CD4-positive, alpha-beta T cell treated with Interleukin-2 at 100 ng/mL for 4 hours (primary cell): ENCODE data around the gene MEGF6.
"Not testable (repeated sequence)": the region's sequence is repeated elsewhere in the genome, so short reads cannot be mapped to it uniquely, and the experiment has no call there.

Source experiments
- DNase-seq: peaks from one replicate; pipeline ENCODE4 v3.0.0-alpha.2; 2020; ENCODE audit warnings: low spot score

MEGF6 gene

DNA sequence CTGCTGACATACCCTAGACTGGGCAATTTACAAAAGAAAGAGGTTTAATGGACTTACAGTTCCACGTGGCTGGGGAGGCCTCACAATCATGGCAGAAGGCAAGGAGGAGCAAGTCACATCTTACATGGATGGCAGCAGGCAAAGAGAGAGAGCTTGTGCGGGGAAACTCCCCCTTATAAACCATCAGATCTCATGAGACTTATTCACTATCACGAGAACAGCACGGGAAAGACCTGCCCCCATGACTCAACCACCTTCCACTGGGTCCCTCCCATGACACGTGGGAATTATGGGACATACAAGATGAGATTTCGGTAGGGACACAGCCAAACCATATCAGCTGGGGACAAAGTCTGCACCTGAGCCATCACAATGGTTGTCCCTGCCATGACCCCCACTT is 35.8 kb downstream of the MEGF6 start:
- not testable (repeated sequence) for DNase-seq

DNA sequence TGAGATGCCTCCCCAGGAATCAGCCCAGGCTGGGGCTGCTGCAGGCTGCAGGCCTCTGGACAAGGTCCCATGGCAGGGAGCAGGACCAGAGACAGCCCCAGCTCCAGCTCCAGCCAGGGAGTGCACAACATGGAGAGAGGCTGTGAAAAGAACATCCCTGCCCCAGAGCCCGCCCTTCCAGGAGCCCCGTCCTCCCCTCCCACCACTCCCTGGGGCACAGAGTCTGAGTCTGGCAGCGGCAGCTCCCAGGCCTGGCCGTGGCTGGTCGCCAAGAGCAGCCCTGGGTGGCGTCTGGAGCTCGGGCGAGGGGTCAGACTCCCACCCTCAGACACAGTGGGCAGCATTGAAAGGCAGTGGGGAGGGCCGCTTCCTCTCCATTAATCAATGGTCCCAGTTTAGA is 37.8 kb downstream of the MEGF6 start:
- DNase-seq = no peak

DNA sequence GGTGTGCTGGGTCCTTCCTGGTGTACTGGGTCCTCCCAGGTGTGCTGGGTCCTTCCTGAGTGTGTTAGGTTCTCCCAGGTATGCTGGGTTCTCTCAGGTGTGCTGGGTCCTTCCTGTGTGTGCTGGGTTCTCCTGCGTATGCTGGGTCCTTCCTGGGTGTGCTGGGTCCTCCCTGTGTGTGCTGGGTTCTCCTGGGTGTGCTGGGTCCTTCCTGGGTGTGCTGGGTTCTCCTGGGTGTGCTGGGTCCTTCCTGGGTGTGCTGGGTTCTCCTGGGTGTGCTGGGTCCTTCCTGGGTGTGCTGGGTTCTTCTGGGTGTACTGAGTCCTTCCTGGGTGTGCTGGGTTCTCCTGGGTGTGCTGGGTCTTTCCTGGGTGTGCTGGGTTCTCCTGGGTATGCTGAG is 38.7 kb downstream of the MEGF6 start:
- DNase-seq = not testable (repeated sequence)

DNA sequence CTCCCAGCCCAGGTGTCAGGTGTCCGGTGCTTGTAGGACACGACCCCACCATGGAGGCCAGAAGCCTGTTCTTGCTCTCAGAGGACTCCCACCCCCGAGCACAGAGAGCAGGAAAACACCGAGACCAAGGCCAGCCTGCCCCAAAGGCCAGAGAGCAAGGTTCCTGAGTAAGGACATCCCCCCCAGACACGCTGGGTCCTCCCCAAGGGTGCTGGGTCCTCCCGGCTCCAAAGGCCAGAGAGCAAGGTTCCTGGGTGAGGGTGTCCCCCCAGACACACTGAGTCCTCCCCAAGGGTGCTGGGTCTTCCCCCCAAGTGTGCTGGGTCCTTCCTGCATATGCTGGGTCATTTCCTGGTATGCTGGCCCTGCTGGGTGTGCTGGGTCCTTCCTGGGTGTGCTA is 40.0 kb downstream of the MEGF6 start:
- DNase-seq = no peak

DNA sequence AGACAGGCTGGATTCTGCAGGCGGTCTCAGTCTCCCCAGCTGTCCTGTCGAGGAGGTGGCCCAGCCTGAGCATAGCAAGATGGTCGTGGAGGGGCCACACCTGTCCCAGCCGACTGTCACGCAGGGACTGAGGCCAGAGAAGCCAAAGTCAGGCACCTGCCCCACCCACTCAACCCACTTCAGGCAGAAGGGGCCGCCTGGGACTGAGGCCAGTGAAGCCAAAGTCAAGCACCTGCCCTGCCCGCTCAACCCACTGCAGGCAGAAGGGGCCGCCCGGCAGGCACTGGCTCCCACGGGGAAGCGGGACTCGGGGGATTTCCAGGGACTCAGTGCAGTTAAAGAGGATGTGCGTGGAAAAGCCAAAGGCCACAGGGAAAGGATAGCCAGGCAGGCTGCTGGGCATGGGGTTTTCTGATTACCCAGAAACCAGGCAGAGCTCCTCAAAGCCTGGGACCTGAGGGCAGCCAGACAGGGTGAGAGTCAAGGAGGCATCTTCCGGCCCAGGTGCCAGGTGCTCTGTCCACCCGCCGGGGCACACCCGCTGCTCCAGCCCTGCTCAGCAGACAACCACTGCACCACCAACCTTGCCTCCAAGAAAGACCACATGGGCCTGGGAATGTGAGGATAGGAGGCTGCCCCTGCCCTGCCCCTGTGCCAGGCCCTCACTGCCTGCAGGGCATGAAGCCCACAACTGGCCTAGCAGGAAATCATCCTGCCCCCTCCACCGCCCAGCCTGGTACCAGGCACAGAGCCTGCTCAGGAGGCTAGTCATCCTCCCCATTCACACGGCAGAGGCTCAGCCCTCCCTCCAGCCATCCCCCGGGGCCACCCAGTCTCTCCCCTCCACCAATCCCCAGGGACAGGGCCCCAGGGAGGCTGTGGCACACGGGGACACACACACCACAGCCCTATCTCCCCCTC is 41.0 kb downstream of the MEGF6 start:
- DNase-seq = no peak

DNA sequence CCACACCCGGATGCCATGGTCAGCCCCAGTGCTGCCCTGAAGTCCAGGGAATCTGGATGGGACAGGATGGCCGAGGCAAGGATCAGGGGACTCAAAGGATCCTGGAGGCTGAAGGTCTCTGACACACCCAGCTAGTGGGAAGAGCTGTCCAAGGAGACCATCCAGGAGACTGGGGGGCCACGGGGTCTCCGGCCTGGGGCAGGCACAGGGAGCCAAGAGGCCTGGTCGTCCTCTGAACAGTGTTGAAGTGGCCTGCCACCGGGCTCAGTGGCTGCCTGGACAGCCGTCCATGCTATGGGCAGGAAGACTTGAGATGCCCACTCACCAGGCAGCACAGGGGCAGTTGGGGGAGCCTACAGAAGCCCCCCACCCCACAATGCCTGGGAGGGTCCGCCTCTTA is 41.9 kb downstream of the MEGF6 start:
- no peak for DNase-seq

DNA sequence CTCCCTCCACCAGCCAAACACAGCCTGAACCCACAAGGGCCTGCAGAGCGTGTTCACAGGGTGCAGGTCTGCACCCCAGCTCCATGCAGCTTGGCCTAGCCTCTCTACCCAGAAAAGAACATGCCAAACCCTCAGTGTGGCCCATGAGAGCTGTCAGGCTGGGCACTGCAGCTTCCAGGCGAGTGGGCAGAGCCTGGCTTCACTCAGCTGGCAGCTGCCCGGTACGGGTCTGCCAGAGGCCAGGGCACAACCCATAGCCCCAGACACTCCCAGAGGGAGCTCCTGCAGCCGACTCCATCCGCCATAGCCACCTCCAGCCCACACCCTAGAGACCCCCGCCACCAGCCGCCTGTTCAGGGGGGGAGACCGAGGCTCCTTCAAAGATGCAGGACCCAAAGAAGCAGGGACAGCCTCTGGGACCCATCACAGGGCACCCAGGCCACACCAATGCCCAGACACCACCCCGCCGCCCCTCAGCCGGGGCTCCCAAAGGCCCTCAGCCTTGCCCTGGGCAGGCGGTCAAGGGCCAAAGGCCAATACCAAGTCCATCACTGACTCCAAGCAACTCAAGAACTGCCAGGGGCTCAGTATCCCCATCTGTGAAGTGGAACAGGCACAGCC is 42.4 kb downstream of the MEGF6 start:
- DNase-seq = no peak

DNA sequence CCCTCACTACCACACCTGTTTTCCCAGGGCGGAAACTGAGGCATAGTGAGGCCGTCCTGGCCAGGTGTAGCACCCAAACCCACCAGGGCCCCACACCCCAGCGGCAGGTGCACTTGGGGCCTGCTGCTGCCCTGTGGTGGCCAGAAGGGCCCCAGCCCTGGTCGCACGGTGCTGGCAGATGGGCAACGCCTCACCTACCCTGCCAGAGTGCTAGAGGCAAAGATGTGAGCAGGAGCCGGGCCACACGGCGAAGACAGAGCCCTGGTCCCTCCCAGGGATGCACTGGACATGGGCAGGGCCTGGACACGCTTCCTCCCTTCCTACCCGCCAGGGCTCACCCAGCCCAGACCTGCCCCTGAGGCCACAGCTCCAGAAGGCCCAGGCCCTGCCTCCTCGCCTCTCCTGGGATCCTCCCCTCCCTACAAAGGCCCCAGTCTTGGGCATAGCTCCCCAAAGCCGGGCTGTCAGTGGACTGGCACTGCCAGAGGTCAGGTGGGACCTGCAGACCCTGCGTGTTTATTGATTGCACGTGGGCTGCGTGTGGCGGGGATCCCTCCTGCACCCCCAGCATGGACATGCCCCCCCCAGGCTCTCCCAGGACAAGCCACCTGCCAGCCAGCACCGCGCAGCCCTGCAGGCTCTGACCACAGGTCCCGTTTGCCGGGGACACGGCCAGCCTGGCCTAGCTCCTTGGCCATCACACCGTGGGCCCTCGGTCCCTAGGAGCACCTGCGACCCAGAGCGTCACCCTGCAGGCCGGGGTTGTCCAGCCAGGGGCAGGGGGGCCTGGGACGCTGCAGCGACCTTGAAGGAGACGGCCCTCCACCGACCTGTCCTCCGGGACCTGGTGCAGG is 44.1 kb downstream of the MEGF6 start:
- no peak for DNase-seq

DNA sequence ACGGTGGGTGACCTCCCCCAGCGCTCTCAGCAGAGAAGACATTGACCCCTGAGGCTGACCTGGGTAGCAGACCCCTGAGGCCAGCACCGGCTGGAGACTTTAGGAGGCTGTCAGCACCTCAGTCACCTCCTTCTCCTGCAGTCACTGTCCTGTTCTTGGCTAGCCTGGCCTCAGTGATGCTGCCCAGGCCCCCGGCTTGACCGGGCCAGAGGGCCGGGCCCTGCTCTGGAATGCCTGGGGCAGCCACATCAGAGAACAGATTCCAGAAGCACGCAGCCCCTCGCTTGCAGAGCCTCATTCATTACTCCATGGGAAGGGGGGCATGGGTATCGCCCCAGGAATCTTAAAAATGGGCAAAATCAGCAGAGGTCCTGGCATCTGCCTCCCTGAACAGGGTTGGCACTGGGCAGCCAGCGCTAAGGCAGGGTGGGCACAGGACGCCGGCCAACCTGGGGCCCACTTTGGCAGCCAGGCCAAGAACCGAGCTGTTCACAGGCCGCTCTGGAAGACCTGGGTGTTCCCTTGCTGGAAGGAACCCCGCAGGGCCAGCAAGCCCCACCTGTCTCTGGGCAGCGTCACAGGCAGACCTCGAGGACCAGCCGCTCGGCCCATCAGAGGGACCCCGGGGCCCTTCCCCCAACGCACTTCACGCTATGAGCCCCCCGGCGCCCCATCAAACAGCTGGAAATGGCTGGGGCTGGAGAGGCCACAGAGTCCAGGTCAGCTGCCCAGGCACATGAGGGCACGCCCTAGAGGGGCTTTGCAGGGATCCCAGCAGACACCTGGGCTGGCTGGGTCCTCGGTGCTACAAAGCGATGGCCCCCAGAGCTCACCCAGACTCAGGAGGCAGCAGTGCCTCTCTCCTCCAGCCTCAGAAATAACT is 45.1 kb downstream of the MEGF6 start:
- DNase-seq = no peak

DNA sequence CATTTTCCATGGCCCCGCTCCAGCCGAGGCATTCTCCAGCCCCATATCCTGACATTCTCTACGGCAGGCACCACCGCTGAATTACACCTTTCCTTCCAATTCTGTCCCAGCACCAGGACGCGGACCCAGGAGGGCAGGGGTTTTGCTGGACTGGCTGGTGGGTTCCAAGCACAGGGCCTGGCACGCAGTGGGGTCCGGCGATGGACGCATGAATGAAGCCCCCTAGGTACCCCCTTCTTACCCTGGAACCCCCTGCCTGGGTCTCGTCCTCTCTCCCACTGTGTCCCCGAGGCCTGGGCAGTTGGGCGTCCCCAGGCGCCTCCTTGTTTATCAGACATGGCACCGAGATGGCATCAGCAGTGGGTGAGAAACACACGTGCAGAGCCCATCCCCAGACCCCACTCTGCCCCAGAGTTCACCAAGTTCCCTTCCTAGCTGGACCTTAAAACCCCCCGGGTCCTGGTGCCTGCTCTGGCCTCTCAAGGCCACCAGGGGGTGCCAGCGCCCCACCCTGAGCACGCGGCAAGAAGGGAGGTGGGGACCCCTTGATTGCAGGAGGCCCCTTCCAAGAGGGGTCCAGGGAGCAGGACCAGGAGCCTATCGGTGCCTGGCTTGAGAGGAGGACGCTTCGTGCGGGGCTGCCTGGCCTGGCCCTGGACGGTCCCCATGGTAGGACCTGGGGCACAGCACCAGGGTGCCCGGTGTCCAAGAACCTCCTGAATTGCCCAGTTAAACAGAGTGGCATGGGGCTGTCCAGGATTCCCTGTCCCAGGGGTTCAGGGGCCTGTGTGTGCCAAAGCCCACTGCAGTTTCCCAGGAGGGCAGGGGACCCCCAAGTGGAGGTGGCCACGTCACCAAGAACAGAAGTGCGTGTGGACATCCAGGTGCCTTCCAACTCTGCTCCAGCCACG is 46.1 kb downstream of the MEGF6 start:
- DNase-seq = peak; percentile 21

DNA sequence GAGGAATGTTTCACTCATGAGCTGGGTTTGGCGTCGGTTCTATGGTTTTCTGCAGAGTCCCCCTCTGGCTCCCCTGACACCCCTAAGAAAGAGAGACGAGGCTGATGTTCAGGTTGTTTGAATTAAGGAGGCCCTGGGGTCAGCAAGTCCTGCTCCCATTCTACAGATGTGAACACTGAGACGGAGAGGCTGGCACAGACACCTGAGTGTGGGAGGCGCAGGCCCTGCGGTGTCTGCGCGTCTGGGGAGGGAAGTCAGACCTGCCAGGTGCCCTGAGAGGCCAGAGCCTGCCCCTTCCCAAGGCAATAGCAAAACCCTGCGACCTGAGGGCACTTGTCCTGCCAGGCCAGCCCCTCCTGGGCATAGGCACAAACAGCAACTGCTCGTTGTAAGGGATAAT is 47.7 kb downstream of the MEGF6 start:
- DNase-seq = no peak

DNA sequence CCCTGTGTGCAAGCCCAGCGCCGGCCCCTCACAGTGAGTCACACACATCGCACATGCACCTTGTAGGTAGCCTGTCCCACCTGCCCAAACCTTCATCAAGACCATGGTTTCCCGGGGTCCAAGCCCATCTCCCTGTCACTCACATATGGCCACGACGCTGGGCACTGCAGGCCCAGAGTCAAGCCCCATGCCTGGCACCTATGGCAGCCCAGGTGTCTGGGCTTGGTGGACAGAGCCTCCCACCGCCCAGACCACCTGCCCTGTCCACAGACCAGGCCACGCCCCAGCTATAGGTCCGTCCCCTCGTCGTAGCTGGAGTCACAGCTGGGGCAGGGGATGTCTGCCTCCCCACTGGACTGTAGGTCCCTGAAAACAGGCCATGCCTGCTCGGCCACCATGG is 48.2 kb downstream of the MEGF6 start:
- no peak for DNase-seq

DNA sequence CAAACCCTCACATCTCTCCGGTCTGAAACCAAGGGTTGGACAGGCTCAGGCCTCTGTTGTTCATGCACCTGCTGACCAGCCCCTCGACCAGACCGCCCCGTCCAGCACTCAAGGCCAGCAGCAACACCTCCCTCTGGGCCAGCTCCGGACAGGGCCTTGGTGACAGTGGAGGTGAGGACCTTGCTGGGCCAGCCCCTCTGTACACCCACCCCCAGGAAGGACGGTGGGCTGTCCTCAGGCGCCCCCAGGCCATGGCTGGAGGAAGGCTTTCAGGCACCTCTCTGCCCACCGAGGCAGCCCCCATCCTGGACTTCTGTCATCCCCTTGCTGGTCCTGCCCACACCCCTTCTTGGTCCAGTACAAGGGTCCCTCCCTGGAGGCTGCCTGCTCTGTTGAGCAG is 48.6 kb downstream of the MEGF6 start:
- DNase-seq = no peak

DNA sequence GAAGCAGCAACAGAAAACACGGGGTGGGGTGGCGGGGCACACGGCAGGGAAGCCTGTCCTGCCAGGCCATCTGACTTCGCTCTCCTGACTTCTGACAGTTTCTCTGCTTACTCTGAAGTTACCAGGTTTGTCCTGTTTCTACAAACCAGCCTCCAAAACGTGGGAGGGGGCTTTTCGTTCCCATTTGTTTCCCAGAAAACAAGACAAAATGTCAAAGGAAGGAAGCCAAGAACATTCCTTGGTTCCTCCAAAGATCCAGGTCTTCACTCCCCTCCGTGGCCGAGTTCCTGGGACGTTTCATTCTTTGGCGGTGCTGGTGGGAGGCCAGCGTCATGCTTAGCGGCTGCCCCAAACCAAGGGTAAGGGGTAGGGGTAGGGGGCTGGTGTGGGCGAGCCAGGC is 49.6 kb downstream of the MEGF6 start:
- DNase-seq = no peak

DNA sequence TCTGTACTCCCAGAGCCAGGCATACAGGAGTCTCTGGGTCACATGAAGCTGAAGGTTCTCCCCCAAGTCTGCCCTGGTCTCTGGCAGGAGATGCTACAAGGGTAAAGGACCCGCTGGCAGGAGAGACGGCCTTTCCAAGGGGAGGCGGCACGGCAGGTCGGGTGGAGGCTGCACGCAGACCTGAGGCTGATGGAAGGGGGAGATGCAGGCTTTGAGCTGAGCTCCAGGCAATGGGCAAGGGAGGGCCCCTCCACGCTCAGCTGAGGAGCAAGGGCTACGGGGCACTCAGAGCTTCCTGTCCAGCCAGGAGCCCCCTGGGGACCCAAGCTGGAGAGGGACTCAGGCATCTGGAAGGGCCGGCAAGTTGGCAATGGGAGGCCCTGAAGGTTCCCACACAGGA is 50.3 kb downstream of the MEGF6 start:
- no peak for DNase-seq

DNA sequence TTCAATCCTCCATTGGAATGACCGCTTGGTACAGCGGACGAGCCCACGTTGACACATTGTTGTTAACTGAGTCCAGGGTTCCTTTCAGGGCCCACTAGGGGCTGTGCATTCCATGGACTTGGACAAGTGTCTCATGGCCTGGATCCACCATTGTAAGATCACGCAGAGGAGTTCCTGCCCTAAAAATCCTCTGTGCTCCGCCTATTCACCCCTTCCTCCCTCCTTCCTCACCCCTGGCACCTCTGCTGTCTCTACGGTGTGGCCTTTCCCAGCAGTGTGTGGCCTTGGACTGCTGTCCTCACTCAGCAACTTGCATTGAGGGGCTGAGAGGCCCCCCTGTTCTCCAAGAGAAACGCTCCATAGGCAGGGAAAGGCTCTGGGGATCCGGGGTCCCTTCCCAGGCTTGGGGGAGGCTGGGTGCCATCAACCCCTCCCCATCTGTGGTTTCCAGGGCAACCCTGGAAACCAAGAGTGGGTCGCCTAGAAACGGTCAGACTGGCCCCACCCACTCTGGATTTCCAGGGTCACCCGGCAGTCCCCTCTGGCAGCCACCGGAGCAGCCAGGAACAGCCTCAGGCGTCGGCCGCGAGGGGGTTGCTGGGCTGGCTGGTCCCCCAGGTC is 50.9 kb downstream of the MEGF6 start:
- DNase-seq = no peak

DNA sequence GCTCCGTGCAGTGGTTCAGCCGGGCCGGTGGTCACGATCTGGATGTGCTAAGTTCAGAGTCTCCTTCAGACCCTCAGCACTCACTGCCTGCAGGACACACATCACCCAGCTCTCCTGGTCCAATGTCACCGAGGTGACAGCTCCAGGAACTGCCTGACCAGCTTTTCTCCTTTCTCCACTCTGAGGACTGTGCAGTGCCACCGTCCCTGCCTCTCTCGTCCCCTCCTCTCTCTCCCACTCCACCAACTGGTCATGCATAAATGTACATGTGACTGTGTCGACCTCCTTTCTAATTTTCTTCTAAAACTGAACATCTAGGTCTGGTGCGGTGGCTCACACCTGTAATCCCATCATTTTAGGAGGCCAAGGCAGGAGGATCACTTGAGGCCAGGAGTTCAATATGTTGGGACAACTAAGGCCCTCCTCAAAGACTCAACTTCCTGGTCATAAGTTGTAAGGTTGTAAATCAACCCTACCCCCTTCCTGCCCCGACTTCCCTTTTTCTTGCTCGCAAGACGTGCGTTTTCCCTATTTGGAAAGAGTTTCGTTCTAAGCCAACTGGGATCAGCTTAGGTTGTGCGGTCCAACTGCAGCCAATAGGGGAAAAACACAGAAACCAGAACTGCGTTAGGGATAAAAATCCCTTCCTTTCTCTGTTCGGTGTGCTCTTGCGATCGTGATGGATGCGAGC is 53.1 kb downstream of the MEGF6 start:
- DNase-seq = no peak

DNA sequence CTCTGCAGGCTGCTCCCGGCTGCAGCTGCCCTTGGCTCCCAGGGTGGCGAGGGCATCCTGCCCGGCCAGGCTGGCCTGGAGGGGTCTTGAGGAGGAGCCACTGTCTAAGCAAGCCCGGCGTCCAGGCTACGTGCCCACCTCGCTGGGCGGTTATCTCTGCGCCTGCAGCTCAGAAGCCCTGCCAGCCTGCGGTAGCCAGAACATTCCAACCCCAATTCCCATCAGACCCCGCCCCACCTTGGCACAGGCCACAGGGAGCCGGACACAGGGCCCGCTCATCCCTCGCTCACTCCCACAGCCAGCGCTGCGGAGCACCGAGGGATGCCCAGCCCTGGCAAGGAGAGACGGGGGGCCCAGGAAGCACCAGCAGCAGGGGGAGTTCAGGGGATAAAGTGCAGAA is 53.9 kb downstream of the MEGF6 start:
- DNase-seq = no peak

DNA sequence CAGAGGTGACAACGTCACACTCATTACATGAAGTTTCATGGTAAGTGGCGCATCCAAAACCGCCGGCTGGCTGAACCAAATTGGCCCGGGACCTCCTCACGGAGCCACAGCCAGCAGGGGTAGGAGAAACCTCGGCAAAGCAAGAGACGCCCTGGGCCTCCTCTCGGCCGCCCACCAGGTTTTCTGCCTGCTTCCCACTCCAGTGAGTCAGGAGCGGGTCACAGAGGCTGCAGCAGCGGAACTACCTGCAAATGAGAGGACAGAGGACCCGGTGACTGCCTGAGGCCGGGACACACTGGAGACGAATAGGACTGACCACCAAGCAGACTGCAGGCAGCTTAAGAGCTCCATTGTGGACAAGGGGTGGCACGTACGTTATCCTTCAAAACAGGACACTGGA is 55.0 kb downstream of the MEGF6 start:
- no peak for DNase-seq
